GM12891 (cell line): Measurements from ENCODE around the gene AFMID.
"Not testable (repeated sequence)": the region's sequence is repeated elsewhere in the genome, so short reads cannot be mapped to it uniquely, and the experiment has no call there.

Source experiments
- DNase-seq: peaks from one replicate; pipeline ENCODE4 v3.0.0; 2011; ENCODE audit warnings: low spot score; ENCODE audit not compliant: insufficient read length
- FAIRE-seq: peaks from 2 replicates; lab custom pipeline; 2011; peaks lifted over from hg19 to GRCh38; lab: Jason Lieb, UNC
- PAX5 ChIP-seq: IDR thresholded peaks from 2 replicates; pipeline ENCODE4 v1.6.1; 2011; ENCODE audit warnings: low read length, moderate library complexity, mild to moderate bottlenecking; ENCODE audit not compliant: insufficient read depth, severe bottlenecking
- POLR2A ChIP-seq: IDR thresholded peaks from 2 replicates; pipeline ENCODE4 v1.6.1; 2011; ENCODE audit warnings: low read depth, low read length, control low read depth
- POLR2AphosphoS5 ChIP-seq: IDR thresholded peaks from 2 replicates; pipeline ENCODE4 v1.6.1; 2011; ENCODE audit warnings: low read depth, low read length, control low read depth
- POU2F2 ChIP-seq: IDR thresholded peaks from 2 replicates; pipeline ENCODE4 v1.6.1; 2011; ENCODE audit warnings: low read depth, mild to moderate bottlenecking, control low read depth, low read length, moderate library complexity
- SPI1 ChIP-seq: IDR thresholded peaks from 2 replicates; pipeline ENCODE4 v1.6.1; 2011; ENCODE audit warnings: low read depth, low read length, control low read depth
- TAF1 ChIP-seq: IDR thresholded peaks from 2 replicates; pipeline ENCODE4 v1.6.1; 2011; ENCODE audit warnings: low read depth, low read length, control low read depth

The AFMID gene

GRCh38 chr17:78170692-78171590 is 16.2 kb upstream of the AFMID start:
- TF ChIP-seq POU2F2 (no peak), POLR2A (peak; percentile 54; the same call in 1 of the 2 replicates), POLR2AphosphoS5 (peak; percentile 24; the same call in 1 of the 2 replicates)
- DNase-seq (no peak), FAIRE-seq (no peak)

GRCh38 chr17:78171591-78172248 is 15.4 kb upstream of the AFMID start:
- not testable (repeated sequence) for DNase-seq, FAIRE-seq

GRCh38 chr17:78172249-78173051 is 14.7 kb upstream of the AFMID start:
- DNase-seq (no peak), FAIRE-seq (no peak)
- TF ChIP-seq PAX5 (no peak), POLR2AphosphoS5 (peak; percentile 52), TAF1 (no peak), SPI1 (peak; percentile 28), POLR2A (no peak; the same call in 1 of the 2 replicates)

DNA sequence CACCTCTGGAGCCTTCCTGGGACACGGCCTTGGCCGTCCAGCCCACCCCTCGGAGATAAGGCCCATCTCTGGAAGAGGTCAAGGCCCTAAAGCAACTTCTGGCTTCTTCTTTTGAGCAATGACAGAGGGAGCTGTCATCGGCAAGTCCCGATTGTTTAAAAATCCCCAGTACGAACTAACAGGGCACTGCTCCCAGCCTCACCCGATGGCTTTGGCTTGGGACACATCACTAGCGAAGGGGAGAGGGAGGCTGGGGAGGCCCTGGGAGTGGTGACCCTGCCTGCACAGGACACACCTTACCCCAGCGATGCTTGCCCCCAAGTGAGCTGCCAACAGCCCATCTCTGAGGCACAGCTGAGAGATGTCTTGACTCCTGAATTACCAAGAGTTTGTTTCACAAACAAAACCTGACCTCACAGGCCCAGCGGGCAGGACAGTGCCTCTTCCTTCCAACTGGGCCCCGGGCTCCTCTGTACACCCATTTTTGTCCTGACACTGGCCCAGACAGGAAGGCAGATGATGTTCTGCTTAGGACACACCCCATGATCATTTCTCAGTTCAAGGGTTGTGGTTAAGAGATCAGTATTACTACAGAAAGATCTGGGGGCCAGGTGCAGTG is 14.0 kb upstream of the AFMID start:
- no peak for TF ChIP-seq POU2F2
- TF ChIP-seq POLR2AphosphoS5 = no peak
- TF ChIP-seq POLR2A = no peak; the same call in 1 of the 2 replicates
- no peak for TF ChIP-seq PAX5
- no peak for TF ChIP-seq SPI1
- TF ChIP-seq TAF1 = no peak
- FAIRE-seq = peak; percentile 70
- DNase-seq = peak; percentile 49

- DNase-seq (no peak), FAIRE-seq (no peak)
- peak; percentile 37; the same call in 1 of the 2 replicates for TF ChIP-seq SPI1
- peak; percentile 93 for TF ChIP-seq POLR2AphosphoS5
- TF ChIP-seq POLR2A = peak; percentile 76
- TF ChIP-seq PAX5 = no peak
Observed at GRCh38 chr17:78174346-78174869, 12.8 kb upstream of the AFMID start.

DNA sequence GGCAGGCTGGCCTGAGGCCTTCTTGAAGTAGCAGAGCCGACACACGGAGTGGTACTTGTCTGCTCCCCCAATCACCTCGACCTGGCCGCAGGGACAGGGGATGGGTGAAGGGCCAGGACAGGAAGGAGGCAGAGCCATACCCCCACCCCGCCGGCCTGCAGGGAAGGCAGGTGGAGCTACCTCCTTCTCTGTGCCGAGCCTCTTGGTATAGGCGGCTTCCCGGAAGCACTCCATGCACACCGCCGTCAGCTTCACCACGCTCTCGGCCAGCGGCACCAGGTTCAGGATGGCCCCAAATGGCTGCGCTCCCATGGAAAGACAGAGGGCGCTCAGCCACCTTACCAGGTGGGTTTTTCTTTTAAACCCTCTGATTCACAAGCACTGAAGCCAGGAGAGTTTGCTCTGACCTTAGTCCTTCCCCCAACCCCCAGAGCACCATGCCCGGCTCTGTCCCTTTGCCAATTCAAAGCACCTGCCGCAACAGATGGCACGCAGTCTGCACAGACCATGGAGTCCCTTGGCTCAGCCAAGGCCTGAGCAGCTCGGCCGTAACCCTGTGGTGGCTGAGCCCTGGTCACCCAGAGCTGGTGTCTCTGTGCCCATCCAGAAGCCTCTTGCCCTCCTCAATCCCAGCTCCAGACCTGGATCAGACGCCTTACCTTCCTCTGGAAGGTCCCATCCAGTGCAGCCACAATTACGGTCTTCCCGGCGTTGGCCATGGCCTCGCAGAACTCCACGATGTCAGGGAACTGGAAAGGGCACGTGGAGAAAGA is 12.1 kb upstream of the AFMID start:
- DNase-seq (no peak), FAIRE-seq (no peak)
- TF ChIP-seq TAF1 = no peak
- TF ChIP-seq PAX5 = no peak
- peak; percentile 33 for TF ChIP-seq POU2F2
- TF ChIP-seq POLR2A = peak; percentile 61; the same call in 1 of the 2 replicates
- peak; percentile 69 for TF ChIP-seq POLR2AphosphoS5
- TF ChIP-seq SPI1 = no peak

DNA sequence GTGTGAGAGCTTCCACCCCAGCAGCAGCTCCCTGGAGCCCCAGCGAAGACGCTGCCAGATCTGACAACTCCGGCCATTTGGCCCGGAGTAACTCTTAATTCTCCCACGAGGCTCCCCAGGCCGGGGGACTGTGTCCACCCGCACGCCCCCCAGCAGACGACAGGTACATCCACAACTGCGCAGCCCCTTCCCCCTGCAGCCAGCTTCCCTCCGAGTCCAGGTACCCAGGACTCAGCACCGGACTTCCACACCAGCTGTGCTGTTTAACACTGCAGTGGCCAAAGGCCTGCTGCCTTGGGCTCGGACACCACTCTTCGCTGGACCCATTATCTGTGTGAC is 11.6 kb upstream of the AFMID start:
- DNase-seq (no peak), FAIRE-seq (no peak)
- TF ChIP-seq TAF1 = no peak
- TF ChIP-seq SPI1 = no peak
- no peak for TF ChIP-seq POU2F2

DNA sequence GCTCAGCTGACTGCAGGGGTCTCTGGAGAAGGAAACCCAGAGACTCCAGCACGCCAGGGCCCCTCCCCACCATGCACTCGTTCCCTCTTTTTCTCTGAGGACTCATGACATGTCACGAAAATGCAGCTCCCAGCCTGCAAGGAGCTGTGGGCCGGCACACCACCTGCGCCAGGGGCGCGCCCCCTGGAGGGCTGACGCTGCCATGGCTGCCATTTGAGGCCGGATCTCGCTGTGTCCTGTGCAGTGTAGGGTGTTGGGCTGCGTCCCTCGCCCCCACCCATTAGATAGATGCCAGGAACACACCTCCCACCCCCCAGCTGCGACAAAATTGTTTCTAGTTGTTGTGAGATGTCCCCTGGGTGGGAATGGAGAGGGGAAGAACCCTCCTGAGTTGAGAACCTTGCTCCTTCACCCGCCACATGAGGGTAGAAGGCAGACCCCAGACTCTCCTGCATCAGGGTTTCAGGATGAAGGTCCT is 10.6 kb upstream of the AFMID start:
- peak; percentile 69 for DNase-seq
- peak; percentile 14 for TF ChIP-seq POU2F2
- peak; percentile 71 for TF ChIP-seq POLR2AphosphoS5
- peak; percentile 83 for TF ChIP-seq POLR2A
- TF ChIP-seq PAX5 = peak; percentile 12
- TF ChIP-seq TAF1 = no peak
- FAIRE-seq = peak; percentile 95

- TF ChIP-seq POLR2AphosphoS5 (no peak), POLR2A (0 out of 2 replicates have a peak, but pooled peaks have one; percentile 33)
- no peak for FAIRE-seq
Observed at GRCh38 chr17:78179372-78179771, 7.8 kb upstream of the AFMID start.

More at GRCh38 chr17:78179372-78179771, 7.8 kb upstream of the AFMID start:
- no peak for DNase-seq
